GM20431 (cell line): ENCODE data around the gene GULP1.

Experiments
- in situ Hi-C: fragments of 300-500 bp; cut with MseI, MboI; formaldehyde crosslinking; loops from one replicate; pipeline ENCODE4 v1.15.0; 2020; ENCODE audit warnings: low sequenced_read_pairs; ENCODE audit not compliant: unreplicated experiment

Gene GULP1

DNA sequence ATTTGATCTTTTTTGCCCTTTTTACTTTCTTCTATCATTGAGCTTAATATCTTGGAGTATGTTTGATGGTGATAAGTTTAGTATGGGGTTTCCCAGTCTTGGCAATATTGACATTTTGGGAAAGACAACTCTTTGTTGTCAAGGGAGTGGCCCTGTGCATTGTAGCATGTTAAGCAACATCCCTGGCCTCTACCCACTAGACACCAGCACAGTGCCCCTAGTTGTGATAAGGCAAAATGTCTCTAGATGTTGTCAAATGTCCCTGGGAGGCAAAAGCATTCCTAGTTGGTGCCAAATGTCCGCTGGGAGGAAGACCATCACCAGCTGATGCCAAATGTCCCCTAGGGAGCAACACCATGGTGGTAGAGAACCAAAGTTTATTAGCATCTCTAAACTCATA is 28.2 kb downstream of the GULP1 start:
- in situ Hi-C loops = no loop called here

DNA sequence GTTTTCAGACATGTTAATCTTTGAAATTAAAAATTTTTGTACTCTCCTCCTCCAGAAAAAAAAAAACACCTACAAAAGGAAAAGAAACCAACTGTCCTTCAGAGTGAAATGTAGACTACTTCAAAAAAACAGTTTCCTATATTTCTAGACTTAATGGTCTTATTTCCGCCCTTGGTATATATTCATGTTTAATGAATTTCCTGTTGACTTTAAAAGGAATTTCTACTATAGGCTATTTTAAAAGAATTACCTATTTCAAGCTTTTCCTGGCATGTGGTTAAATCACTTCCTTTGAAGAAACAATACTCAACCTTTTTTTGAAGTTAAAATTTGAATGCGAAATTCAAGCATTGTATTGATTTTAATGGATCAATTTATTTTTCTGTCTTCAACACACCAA is 29.2 kb downstream of the GULP1 start:
- in situ Hi-C loops = no loop called here

GRCh38 chr2:188322569-188323551 is 31.2 kb downstream of the GULP1 start:
- in situ Hi-C loops = no loop called here

DNA sequence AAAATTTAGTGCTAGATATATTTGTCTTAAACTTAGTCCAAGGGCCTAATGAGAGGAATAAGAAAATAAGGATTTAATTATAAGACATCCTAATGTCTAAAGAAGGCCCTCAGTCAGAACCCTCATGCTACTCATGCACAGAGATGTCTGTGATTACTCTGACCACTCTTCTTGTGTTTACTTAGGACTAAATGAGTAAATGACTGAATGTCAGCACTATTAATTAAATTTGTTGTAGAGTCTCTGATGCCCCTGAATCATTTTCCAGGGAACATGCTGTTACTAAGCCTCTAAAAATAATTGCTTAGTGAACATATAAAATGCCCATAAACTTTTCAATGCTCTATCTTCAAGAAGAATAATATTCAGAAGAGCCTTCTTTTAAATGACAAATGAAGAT is 32.4 kb downstream of the GULP1 start:
- in situ Hi-C loops = no loop called here

- in situ Hi-C loops = no loop called here
Measured at GRCh38 chr2:188326290-188326668, 34.6 kb downstream of the GULP1 start.

DNA sequence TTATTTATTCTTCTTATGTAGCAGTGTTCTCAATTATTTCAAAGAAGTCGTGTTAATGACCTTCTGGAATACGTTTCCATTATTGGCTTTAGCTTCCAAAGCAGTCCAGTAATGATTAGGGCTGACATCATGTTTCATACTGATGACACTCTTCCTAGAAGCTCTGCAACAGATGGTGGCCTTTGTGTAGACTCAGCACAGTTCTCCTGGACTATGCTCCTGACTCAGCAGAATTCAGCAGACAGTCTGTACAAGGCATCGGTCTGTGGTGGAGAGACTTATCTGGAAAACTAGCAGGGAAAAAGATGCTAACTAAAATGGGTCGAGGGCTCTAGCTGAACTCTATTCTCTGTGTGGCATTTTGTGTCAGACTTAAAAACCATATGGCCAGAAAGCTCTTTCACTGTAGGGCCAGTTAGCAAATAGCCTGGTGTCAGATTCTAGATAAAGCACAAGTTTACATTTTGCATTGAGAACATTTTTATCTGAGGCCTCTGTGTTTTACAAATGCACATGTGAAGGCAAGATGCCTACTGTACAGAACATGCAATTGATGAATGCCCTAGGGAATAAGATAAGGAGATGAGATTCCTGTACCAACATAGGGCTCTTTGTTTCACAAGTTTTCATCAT is 35.1 kb downstream of the GULP1 start:
- in situ Hi-C loops = no loop called here

- in situ Hi-C loops = no loop called here
Measured at GRCh38 chr2:188327518-188328213, 36.0 kb downstream of the GULP1 start.

GRCh38 chr2:188328419-188328818 is 36.7 kb downstream of the GULP1 start:
- in situ Hi-C loops = no loop called here

GRCh38 chr2:188330316-188331053 is 38.8 kb downstream of the GULP1 start:
- in situ Hi-C loops = no loop called here

- in situ Hi-C loops = no loop called here
Measured at GRCh38 chr2:188332619-188333018, 40.9 kb downstream of the GULP1 start.

GRCh38 chr2:188333751-188334524 is 42.3 kb downstream of the GULP1 start:
- in situ Hi-C loops = no loop called here

- in situ Hi-C loops = no loop called here
Measured at GRCh38 chr2:188338463-188338862, 46.8 kb downstream of the GULP1 start.

- in situ Hi-C loops = no loop called here
Measured at GRCh38 chr2:188340257-188340656, 48.6 kb downstream of the GULP1 start.

GRCh38 chr2:188345020-188345419 is 53.3 kb downstream of the GULP1 start:
- in situ Hi-C loops = no loop called here

- in situ Hi-C loops = no loop called here
Measured at GRCh38 chr2:188345426-188345825, 53.8 kb downstream of the GULP1 start.

- in situ Hi-C loops = no loop called here
Measured at GRCh38 chr2:188345831-188346458, 54.3 kb downstream of the GULP1 start.

GRCh38 chr2:188349019-188349418 is 57.3 kb downstream of the GULP1 start:
- in situ Hi-C loops = no loop called here

DNA sequence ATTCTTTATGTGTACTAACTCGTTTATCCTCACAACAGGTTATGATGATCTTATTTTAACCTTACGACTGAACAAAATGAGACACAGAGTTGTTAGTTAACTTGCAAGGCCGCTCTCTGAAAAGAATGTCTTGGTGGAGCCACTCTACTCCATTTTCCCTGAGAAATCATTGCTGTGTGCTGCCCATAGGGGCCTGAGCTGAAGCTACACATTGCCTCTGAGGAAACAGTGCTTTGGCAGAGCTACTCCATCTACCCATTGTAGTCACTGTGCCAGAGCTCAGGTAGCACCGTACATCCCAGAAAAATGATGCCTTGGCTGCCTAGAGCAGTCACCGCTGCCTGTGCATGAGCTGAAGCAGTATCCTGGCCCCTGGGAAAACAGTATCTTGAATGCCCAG is 61.6 kb downstream of the GULP1 start:
- in situ Hi-C loops = no loop called here
